Prostate gland (tissue), 2 donors: Measurements from ENCODE around the gene TRAF7. TPM values are rescaled to one million over a fixed set of nuclear protein-coding genes. Genes with fewer than 3 reads are reported as not detected.

Experiments used
- DNase-seq: peaks from one replicate; pipeline ENCODE4 v3.0.0-alpha.2; 2019; ENCODE audit warnings: low spot score
- H3K27ac ChIP-seq, 2 donors: fragments of 200-600 bp; sonication (generic); 2 replicates each; pipeline ENCODE4 v1.5.1; 2017 to 2019
- H3K27me3 ChIP-seq: fragments of 200-600 bp; sonication (generic); replicated peaks from 2 replicates; pipeline ENCODE4 v1.5.1; 2019; ENCODE audit not compliant: insufficient read depth
- H3K36me3 ChIP-seq, 2 donors: fragments of 200-600 bp; sonication (generic); 1 replicate in 1 of 2; 2 replicates in 1 of 2; pipeline versions ENCODE4 v1.5.1 to v1.8.1; 2017 to 2019
- H3K4me1 ChIP-seq: fragments of 200-600 bp; sonication (generic); replicated peaks from 2 replicates; pipeline ENCODE4 v1.5.1; 2019
- H3K4me3 ChIP-seq, 2 donors: fragments of 200-600 bp; sonication (generic); 2 replicates each; pipeline ENCODE4 v1.5.1; 2017 to 2019
- H3K9me3 ChIP-seq: fragments of 200-600 bp; sonication (generic); 2 replicates; pipeline ENCODE4 v1.5.1; 2017
- CTCF ChIP-seq, 4 experiments: fragments of 200-600 bp in 2 of 4; fragments of 450-650 bp in 2 of 4; sonication (generic) in 2 of 4; IDR thresholded peaks; 1 replicate in 3 of 4; 2 replicates in 1 of 4; pipeline ENCODE4 v1.5.1; 2016 to 2019; ENCODE audit warnings: antibody characterized with exemption in 4 of 4, mild to moderate bottlenecking in 2 of 4, moderate library complexity in 2 of 4
- POLR2A ChIP-seq: fragments of 450-650 bp; IDR thresholded peaks from one replicate; pipeline ENCODE4 v1.6.1; 2016; ENCODE audit warnings: antibody characterized with exemption, mild to moderate bottlenecking
- POLR2AphosphoS5 ChIP-seq: sonication (generic); formaldehyde crosslinking; IDR thresholded peaks from one replicate; pipeline ENCODE4 v1.6.1; 2017; ENCODE audit warnings: antibody characterized with exemption
- WGBS: methylation state at CpG from one replicate; pipeline ENCODE4 v1.1.5; 2018; 5-methylcytosine and 5-hydroxymethylcytosine counted together
- intact Hi-C: fragments of 100-400 bp; cut with DNase I; formaldehyde crosslinking; loops from one replicate; pipeline ENCODE4 v1.14.2; 2022
- total RNA-seq, 2 donors: library from RNA; depleted of rRNA; stranded (reverse); fragments of >200 nt; gene quantifications; one replicate each; pipeline ENCODE4 v1.1.0, GENCODE V29; 2016

The TRAF7 gene
- total RNA-seq, 2 donors from 2014 or later, result 40.0 to 51.5 TPM

GRCh38 chr16:2160915-2161551, 5.5 kb downstream of the TRAF7 start:
- intact Hi-C loops, result no loop called here
- TF ChIP-seq CTCF (IDR thresholded peaks at IDR 0.05) (no peak), POLR2A (no peak), POLR2AphosphoS5 (no peak)
- Histone ChIP-seq H3K4me1 (peaks cover 21% of the 10 kb centered on the region), H3K9me3 (no peaks in the 10 kb centered on the region), H3K27ac (no peak overlapping the region), H3K36me3 (no peaks in the 10 kb centered on the region), H3K27me3 (no peaks in the 10 kb centered on the region), H3K4me3 (no peak overlapping the region)
- WGBS, result 68% methylated on average over 20 of the region's 20 CpGs
- no peak for DNase-seq

- TF ChIP-seq POLR2AphosphoS5, result no peak
- no peak for TF ChIP-seq CTCF (IDR thresholded peaks at IDR 0.05)
- no peaks in the 10 kb centered on the region for H3K36me3 ChIP-seq
- H3K9me3 ChIP-seq, result no peaks in the 10 kb centered on the region
- H3K4me3 ChIP-seq, result no peak overlapping the region
- no peak for DNase-seq
- H3K27me3 ChIP-seq, result no peaks in the 10 kb centered on the region
- peaks cover 16% of the 10 kb centered on the region for H3K4me1 ChIP-seq
- H3K27ac ChIP-seq, result no peak overlapping the region
- intact Hi-C loops, result no loop called here
- 94% methylated on average over 10 of the region's 10 CpGs for WGBS
Observed at GRCh38 chr16:2161911-2162310, 6.3 kb downstream of the TRAF7 start.

GRCh38 chr16:2162676-2163118, 7.1 kb downstream of the TRAF7 start:
- Histone ChIP-seq H3K27me3 (no peaks in the 10 kb centered on the region), H3K4me1 (peaks cover 13% of the 10 kb centered on the region), H3K4me3 (no peak overlapping the region), H3K27ac (peak overlapping the region; percentile 59 to 68), H3K36me3 (no peaks in the 10 kb centered on the region), H3K9me3 (no peaks in the 10 kb centered on the region)
- intact Hi-C loops, result no loop called here
- 34% methylated on average over 13 of the region's 13 CpGs for WGBS
- TF ChIP-seq POLR2A (no peak), POLR2AphosphoS5 (no peak), CTCF (IDR thresholded peaks at IDR 0.05) (no peak)
- DNase-seq, result no peak

GRCh38 chr16:2163211-2163881, 7.8 kb downstream of the TRAF7 start:
- intact Hi-C loops, result no loop called here
- no peaks in the 10 kb centered on the region for H3K27me3 ChIP-seq
- H3K4me1 ChIP-seq, result peaks cover 13% of the 10 kb centered on the region
- peak overlapping the region; percentile 59 to 68 for H3K27ac ChIP-seq
- TF ChIP-seq POLR2A (no peak), POLR2AphosphoS5 (no peak)
- peak; percentile 64 for DNase-seq
- WGBS, result 43% methylated on average over 25 of the region's 26 CpGs
- no peak overlapping the region for H3K4me3 ChIP-seq
- peaks cover 0 to 4% of the 10 kb centered on the region in 2 donors for H3K36me3 ChIP-seq
- no peaks in the 10 kb centered on the region for H3K9me3 ChIP-seq

GRCh38 chr16:2165861-2166260, 10.3 kb downstream of the TRAF7 start:
- WGBS, result over 99% methylated on average over 12 of the region's 12 CpGs
- H3K9me3 ChIP-seq, result no peaks in the 10 kb centered on the region

More at GRCh38 chr16:2165861-2166260, 10.3 kb downstream of the TRAF7 start:
- intact Hi-C loops, result no loop called here
- DNase-seq, result no peak
- Histone ChIP-seq H3K27me3 (no peaks in the 10 kb centered on the region), H3K36me3 (peaks cover 0 to 4% of the 10 kb centered on the region in 2 donors), H3K27ac (no peak overlapping the region), H3K4me1 (peaks cover 13% of the 10 kb centered on the region), H3K4me3 (no peak overlapping the region)
- no peak for TF ChIP-seq POLR2AphosphoS5
